Adipocyte (in vitro differentiated cells): ENCODE results near the gene PCDH10.
"Not testable (repeated sequence)": the region's sequence is repeated elsewhere in the genome, so short reads cannot be mapped to it uniquely, and the experiment has no call there.

Experiments used
- DNase-seq: peaks from one replicate; pipeline ENCODE4 v3.0.0-alpha.2; 2015; ENCODE audit warnings: low read depth
- H3K27me3 ChIP-seq: replicated peaks from 2 replicates; pipeline ENCODE4 v1.7.0; 2013; ENCODE audit warnings: mild to moderate bottlenecking, low read length, moderate library complexity; ENCODE audit not compliant: control insufficient read depth, insufficient read depth
- H3K36me3 ChIP-seq: 2 replicates; pipeline ENCODE4 v1.7.0; 2013; ENCODE audit warnings: low read length, mild to moderate bottlenecking, moderate library complexity; ENCODE audit not compliant: control insufficient read depth, insufficient read depth, severe bottlenecking
- H3K4me1 ChIP-seq: 2 replicates; pipeline ENCODE4 v1.7.0; 2013; ENCODE audit warnings: mild to moderate bottlenecking, low read length, moderate library complexity; ENCODE audit not compliant: control insufficient read depth, insufficient read depth
- H3K4me3 ChIP-seq: 2 replicates; pipeline ENCODE4 v1.7.0; 2013; ENCODE audit warnings: mild to moderate bottlenecking, low read length, moderate library complexity
- H3K9ac ChIP-seq: 2 replicates; pipeline ENCODE4 v1.7.0; 2013; ENCODE audit warnings: mild to moderate bottlenecking, low read length, moderate library complexity
- H3K9me3 ChIP-seq: 2 replicates; pipeline ENCODE4 v1.7.0; 2013; ENCODE audit warnings: mild to moderate bottlenecking, low read length, moderate library complexity; ENCODE audit not compliant: control insufficient read depth

Gene PCDH10

DNA sequence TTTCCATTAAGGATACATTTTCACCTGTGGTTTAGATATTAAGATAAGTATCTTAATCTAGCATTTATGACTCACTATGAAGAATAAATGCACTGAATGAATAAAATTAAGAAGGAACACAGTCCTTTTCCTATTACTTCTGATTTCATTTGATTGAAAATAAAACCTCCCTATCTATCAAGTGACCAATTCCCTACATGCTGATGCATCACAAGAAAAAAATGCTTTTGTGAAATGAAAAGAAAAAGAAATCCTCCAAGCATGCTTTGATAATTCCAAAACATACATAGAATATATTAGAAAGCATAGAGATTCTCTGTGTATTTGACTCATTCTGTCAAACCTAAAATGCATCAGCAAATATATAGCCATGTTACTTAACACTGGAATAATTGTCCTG lies 37.1 kb downstream of the PCDH10 start:
- H3K36me3 ChIP-seq = no peaks in the 10 kb centered on the region
- H3K27me3 ChIP-seq = no peaks in the 10 kb centered on the region
- DNase-seq = peak; percentile 37
- H3K9ac ChIP-seq = no peak overlapping the region
- H3K4me3 ChIP-seq = no peak overlapping the region
- H3K9me3 ChIP-seq = no peaks in the 10 kb centered on the region
- no peaks in the 10 kb centered on the region for H3K4me1 ChIP-seq

DNA sequence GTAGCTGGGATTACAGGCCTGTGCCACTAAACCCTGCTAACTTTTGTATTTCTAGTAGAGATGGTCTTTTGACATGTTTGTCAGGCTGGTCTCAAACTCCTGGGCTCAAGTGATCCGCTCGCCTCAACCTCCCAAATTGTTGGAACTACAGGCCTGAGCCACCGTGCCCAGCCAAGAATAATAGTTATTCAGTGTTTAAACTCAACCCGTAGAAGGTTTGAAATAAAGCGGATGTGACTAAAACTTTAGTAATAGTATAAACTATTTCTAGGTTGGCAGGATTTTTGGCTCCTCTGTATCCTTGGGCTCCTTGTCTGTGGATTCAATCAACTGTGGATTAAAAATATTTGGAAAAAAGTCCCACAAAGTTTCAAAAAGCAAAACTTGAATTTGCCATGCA lies 37.8 kb downstream of the PCDH10 start:
- no peaks in the 10 kb centered on the region for H3K27me3 ChIP-seq
- H3K9ac ChIP-seq = no peak overlapping the region
- H3K9me3 ChIP-seq = no peaks in the 10 kb centered on the region
- no peak overlapping the region for H3K4me3 ChIP-seq
- peak; percentile 47 for DNase-seq
- no peaks in the 10 kb centered on the region for H3K4me1 ChIP-seq
- H3K36me3 ChIP-seq = no peaks in the 10 kb centered on the region

DNA sequence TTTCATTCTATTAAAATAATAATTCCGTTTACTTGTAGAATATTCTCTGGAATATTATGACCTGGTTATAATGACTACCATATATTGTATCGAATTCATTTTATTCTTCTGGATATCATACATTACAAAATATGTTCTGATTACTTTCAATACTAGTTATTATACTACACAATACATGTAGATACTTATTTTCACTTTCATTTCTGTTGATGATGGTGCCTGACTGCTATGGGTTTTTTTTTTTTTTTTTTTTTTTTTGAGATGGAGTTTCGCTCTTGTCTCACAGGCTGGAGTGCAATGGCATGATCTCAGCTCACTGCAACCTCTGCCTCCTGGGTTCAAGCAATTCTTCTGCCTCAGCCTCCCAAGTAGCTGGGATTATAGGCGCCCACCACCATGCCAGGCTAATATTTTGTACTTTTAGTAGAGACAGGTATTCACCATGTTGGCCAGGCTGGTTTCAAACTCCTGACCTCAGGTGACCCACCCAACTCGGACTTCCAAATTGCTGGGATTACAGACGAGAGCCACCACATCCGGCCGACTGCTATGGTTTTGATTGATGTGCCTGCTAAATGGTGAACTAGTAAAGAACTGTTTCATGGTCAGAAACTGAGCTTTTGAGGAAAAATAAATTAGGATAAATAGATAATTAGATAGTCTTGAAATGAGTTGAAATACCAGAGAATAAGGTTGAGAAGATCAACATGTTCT lies 39.5 kb downstream of the PCDH10 start:
- Histone ChIP-seq H3K36me3 (no peaks in the 10 kb centered on the region), H3K9me3 (no peaks in the 10 kb centered on the region), H3K4me3 (no peak overlapping the region), H3K9ac (no peak overlapping the region), H3K4me1 (no peaks in the 10 kb centered on the region), H3K27me3 (no peaks in the 10 kb centered on the region)
- DNase-seq = peak; percentile 22

DNA sequence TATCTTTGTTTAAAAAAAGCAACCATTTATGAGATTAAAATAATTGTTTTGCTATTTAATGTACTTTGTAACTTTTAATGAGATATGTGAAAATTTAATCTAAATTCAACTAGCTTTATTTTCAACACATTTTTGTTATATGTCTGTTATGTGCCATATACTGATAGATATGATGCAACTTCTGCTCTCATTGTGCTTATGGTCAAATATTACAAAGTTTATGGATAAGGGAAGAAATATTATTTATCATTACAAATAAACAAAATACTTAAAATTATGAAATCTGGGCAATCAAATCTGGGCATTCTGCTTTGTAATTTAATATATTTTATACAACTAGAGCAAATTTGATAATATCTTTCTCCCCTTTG lies 40.0 kb downstream of the PCDH10 start:
- H3K9ac ChIP-seq = no peak overlapping the region
- no peak for DNase-seq
- no peaks in the 10 kb centered on the region for H3K36me3 ChIP-seq
- no peak overlapping the region for H3K4me3 ChIP-seq
- H3K9me3 ChIP-seq = no peaks in the 10 kb centered on the region
- H3K27me3 ChIP-seq = no peaks in the 10 kb centered on the region
- H3K4me1 ChIP-seq = no peaks in the 10 kb centered on the region

DNA sequence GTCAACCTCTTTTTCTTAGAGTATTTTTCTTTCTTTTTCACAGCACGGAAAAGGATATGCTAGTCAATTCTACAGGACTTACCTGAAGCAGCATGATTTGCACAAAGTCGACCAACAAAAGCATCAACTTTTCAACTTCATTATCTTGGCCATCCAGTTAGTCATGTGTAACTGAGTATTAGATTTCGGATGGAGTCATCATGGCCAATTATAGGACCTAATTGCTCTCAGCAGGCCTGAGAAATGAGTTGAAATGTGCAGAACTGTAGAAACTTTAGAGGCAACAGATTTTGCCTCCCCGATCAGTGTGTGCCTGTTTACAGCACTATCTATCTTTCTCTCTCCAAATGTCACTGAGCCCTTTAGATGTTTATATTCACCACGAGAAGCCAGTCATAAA lies 41.0 kb downstream of the PCDH10 start:
- H3K4me1 ChIP-seq = no peaks in the 10 kb centered on the region
- peak; percentile 24 for DNase-seq
- no peaks in the 10 kb centered on the region for H3K36me3 ChIP-seq

GRCh38 chr4:133208694-133209285 lies 59.7 kb downstream of the PCDH10 start:
- Histone ChIP-seq H3K36me3 (no peaks in the 10 kb centered on the region), H3K4me1 (no peaks in the 10 kb centered on the region), H3K9me3 (peaks cover 7% of the 10 kb centered on the region), H3K9ac (no peak overlapping the region), H3K4me3 (no peak overlapping the region), H3K27me3 (no peaks in the 10 kb centered on the region)
- DNase-seq = no peak

More for the DNA sequence above, 41.0 kb downstream of the PCDH10 start:
- Histone ChIP-seq H3K9me3 (no peaks in the 10 kb centered on the region), H3K4me3 (no peak overlapping the region), H3K9ac (no peak overlapping the region), H3K27me3 (no peaks in the 10 kb centered on the region)

GRCh38 chr4:133233922-133234321 lies 84.8 kb downstream of the PCDH10 start:
- no peak for DNase-seq
- Histone ChIP-seq H3K4me3 (no peak overlapping the region), H3K4me1 (no peaks in the 10 kb centered on the region), H3K36me3 (no peaks in the 10 kb centered on the region), H3K9ac (no peak overlapping the region), H3K27me3 (no peaks in the 10 kb centered on the region), H3K9me3 (peaks cover 4% of the 10 kb centered on the region)

DNA sequence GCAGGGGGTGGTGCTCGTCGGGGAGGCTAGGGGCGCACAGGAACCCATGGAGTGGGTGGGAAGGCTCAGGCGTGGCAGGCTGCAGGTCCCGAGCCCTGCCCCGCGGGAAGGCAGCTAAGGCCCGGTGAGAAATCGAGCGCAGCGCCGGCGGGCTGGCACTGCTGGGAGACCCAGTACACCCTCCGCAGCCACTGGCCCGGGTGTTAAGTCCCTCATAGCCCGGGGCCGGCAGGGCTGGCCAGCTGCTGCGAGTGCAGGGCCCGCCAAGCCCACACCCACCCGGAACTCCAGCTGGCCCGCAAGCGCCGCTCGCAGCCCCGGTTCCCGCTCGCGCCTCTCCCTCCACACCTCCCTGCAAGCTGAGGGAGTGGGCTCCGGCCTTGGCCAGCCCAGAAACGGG lies 91.4 kb downstream of the PCDH10 start:
- H3K9me3 ChIP-seq = not testable (repeated sequence)

More for the DNA sequence above, 91.4 kb downstream of the PCDH10 start:
- H3K4me1 ChIP-seq, H3K36me3 ChIP-seq, H3K4me3 ChIP-seq, H3K9ac ChIP-seq, DNase-seq, H3K27me3 ChIP-seq: not testable (repeated sequence)
